Jurkat, Clone E6-1 (cell line): ENCODE measurements around the gene FTHL17.

Experiments used
- DNase-seq: peaks from one replicate; pipeline ENCODE4 v3.0.0-alpha.2; 2011; ENCODE audit warnings: low read depth, low spot score
- H3K4me3 ChIP-seq: 2 replicates; pipeline ENCODE4 v1.5.1; 2011; ENCODE audit warnings: mild to moderate bottlenecking, low read length, control low read depth, moderate library complexity

FTHL17 gene

DNA sequence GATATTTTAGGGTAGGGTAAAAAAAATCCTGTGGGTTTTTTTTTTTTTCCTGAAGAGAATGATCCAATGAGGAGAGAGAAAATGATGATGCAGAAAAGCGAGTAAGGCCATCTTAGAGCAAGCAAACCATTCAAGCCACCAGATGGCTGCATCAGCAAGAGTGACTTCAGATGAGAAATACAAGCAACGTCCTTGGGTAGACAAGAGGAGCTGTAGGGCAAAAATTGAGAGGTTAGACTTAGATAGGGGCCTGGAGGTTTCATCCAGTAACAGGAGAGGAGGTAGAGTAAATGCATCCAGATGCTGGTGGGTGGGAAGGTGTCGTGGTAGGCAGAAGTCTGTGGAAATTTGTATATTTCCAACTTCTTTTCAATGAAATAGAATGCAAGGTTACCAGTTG is 14.6 kb downstream of the FTHL17 start:
- no peak overlapping the region for H3K4me3 ChIP-seq
- no peak for DNase-seq

DNA sequence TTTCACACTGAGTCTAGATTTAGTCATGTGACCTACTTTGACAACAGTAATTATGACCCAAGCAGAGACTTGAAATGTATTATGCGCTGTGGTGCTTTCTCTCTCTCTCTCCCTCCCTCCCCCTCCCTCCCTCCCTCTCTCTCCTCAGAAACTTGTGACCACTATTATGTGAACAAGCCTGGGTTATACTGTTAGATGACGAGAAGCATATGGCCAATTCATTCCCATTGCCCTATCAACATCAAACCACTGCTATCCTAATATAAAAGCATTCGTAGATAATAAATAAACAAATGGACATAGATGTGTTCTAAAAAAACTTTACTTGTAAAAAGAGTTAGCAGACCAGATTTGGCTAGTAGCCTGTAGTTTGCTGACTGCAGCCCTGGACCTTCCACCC is 18.2 kb downstream of the FTHL17 start:
- no peak overlapping the region for H3K4me3 ChIP-seq
- no peak for DNase-seq

DNA sequence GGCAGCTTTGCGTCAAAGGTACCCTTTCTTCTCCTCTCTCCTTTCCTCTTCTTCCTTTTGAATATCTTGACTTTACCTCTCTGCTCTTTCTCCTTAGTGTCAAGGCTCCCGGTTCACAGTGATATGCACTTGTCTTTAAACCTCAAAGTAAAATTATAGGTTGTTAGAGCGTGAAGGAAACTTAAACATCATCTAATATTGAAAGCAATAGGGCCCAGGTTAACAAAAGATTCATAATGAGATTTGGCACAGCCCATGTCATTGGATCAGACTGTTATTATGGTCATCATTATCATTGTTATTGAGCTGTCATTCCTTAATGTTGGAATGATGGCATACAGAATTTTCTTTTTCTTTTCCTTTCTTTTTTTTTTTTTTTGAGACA is 32.5 kb downstream of the FTHL17 start:
- no peak overlapping the region for H3K4me3 ChIP-seq
- DNase-seq: no peak

DNA sequence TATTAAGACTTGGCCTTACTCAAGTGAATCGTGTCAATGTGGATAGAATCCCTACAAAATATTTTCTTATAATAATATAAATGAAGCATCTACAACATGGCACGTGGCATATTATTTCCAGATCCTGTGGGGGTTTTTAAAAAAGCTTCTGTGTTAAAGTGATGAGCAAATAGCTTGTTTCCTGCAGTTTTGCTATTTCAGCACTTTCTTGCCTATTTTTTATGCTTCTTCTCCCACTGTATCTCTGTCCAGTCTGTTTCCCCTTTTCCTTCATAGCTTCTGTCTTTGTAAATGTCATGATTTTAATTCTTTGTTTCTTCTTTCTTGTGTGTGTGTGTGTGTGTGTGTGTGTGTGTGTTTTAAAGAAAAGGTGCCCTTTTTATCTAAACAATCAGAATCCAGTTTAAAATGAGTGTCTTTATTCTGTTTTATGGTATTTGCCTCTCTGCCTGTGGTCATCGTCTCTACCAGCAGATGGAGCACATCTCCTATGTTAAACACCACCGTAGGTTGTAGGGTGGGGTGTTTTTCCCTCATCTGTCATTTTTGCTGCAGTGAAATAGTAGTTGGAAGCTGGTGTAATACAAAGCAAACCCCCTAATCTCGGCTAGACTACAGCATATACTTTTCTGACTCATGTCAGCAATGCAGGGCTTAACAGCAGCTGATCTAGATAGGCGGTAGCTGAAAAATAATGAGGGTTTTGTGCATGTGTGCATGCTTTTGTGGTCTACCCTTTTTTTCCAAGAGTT is 33.1 kb downstream of the FTHL17 start:
- no peak overlapping the region for H3K4me3 ChIP-seq
- DNase-seq: peak; percentile 29

DNA sequence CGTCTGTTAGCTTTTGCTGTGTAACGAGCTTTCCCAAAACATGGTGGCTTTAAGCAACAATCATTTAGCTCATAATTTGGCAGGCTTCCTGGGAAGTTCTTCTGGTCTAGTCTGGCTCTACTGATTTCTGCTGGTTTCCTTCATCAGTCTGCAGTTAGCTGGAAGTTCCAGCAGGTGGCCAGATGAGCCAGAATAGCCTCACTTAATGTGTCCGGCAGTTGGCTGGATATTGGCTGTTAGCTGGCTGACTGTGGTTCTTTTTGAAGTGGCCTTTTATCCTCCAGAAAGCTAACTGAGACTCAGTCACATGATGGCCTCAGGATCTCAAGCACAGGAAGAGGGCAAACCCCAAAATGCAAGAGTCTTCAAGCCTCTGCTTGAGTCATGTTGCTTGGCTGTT is 34.9 kb downstream of the FTHL17 start:
- H3K4me3 ChIP-seq: no peak overlapping the region
- DNase-seq: no peak

DNA sequence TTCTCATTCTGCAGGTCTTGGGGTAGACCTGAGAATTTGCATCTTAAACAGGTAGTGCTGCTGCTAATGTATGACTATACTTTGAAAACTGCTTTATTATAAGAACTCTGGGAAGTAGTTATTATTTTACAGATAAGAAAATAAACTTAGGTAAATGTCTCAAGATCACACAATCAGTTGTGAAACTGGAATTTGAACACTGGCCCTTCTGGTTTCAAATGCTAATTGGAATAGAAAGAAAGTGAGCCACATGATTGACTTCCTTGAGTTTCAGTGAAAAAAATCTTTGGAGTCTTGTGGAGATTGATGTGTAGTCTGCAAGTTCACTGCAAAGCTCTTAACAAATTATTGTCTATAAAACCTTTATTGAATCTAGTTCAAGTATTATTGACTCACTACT is 44.5 kb downstream of the FTHL17 start:
- no peak for DNase-seq
- H3K4me3 ChIP-seq: no peak overlapping the region

DNA sequence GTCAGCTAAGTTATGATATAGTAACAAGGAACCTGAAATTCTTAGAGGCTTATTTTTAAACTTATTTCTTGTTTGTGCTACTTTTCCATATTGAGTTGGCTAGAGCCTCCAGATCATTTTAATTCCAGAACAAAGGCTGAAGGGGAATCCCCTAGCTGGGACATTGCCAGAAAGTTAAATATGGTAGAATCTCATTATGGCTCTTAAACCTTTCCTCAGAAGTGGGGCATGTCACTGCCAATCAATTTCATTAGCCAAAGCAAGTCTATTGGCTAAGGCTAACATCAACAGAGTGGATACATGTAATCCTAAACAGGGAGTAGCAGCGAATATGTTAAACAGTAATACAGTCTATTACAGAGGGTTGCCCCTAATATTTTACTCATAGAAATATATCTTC is 47.0 kb downstream of the FTHL17 start:
- H3K4me3 ChIP-seq: no peak overlapping the region
- DNase-seq: no peak

DNA sequence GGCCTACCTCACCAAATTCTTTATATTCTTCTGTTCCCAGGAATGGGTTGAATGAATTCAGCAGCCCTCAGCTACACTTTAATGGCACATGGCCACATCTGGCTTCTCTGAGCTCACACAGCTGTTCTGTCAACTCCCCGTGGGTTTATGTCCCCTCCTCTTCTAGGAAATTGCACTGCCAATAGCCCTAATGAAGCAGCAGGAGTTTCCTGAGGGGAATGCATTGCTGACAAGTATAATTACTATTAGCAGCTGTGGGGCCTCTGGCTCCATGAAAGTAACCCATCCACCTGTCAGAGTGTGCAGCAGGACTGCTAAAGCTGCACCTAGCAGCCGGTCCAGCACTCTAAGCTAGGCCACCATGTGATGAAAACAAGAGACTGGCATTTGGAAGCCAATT is 50.3 kb downstream of the FTHL17 start:
- no peak overlapping the region for H3K4me3 ChIP-seq
- DNase-seq: no peak
